Activated CD4-positive, alpha-beta T cell treated with anti-CD3 and anti-CD28 coated beads for 4 hours (primary cell): ENCODE data around the gene P4HTM.

Experiments used
- DNase-seq, 2 donors: peaks; one replicate each; pipeline ENCODE4 v3.0.0-alpha.2; 2020

The P4HTM gene

GRCh38 chr3:49009396-49009795 is 19.4 kb downstream of the P4HTM start:
- DNase-seq = no peak

GRCh38 chr3:49012441-49013017 is 22.5 kb downstream of the P4HTM start:
- DNase-seq = no peak

GRCh38 chr3:49013113-49013737 is 23.2 kb downstream of the P4HTM start:
- DNase-seq = no peak

- DNase-seq = peak; percentile 44 to 52
Measured at GRCh38 chr3:49013738-49014660, 24.0 kb downstream of the P4HTM start.

- no peak for DNase-seq
Measured at GRCh38 chr3:49015072-49015471, 25.0 kb downstream of the P4HTM start.

- DNase-seq = no peak
Measured at GRCh38 chr3:49015765-49016164, 25.7 kb downstream of the P4HTM start.

GRCh38 chr3:49016414-49017228 is 26.6 kb downstream of the P4HTM start:
- no peak for DNase-seq

GRCh38 chr3:49017229-49017970 is 27.4 kb downstream of the P4HTM start:
- DNase-seq = no peak

- DNase-seq = peak; percentile 44 to 52
Measured at GRCh38 chr3:49017971-49018706, 28.1 kb downstream of the P4HTM start, which contains the start of gene DALRD3. DALRD3 (minus strand) TSS chr3:49018580; CDS start chr3:49018564, 16 bp downstream.

- no peak for DNase-seq
Measured at GRCh38 chr3:49018707-49019006, 28.6 kb downstream of the P4HTM start.

- DNase-seq = no peak
Measured at GRCh38 chr3:49019941-49020329, 29.9 kb downstream of the P4HTM start.

- DNase-seq = no peak
Measured at GRCh38 chr3:49020330-49021212, 30.5 kb downstream of the P4HTM start.

- DNase-seq = peak; percentile 99
Measured at GRCh38 chr3:49021213-49021812, 31.3 kb downstream of the P4HTM start.

- peak; percentile 88 to 90 for DNase-seq
Measured at GRCh38 chr3:49021813-49022687, 32.0 kb downstream of the P4HTM start, which contains the start of gene NDUFAF3. NDUFAF3 (plus strand) TSS chr3:49022121; CDS start chr3:49022145, 24 bp downstream.

GRCh38 chr3:49022688-49023171 is 32.7 kb downstream of the P4HTM start:
- no peak for DNase-seq

GRCh38 chr3:49023775-49024174 is 33.7 kb downstream of the P4HTM start:
- DNase-seq = no peak

- DNase-seq = no peak
Measured at GRCh38 chr3:49024449-49024848, 34.4 kb downstream of the P4HTM start.

- DNase-seq = no peak
Measured at GRCh38 chr3:49025005-49025792, 35.2 kb downstream of the P4HTM start.
